Kidney tubule cell (primary cell): ENCODE measurements around the gene DYNLT2.

Experiments used
- DNase-seq: peaks from one replicate; pipeline ENCODE4 v3.0.0-alpha.2; 2018; ENCODE audit warnings: low spot score

Gene DYNLT2

GRCh38 chr6:169738204-169738975 lies 13.0 kb downstream of the DYNLT2 start:
- DNase-seq: no peak

- DNase-seq: no peak
These were observed 21.4 kb downstream of the DYNLT2 start for GRCh38 chr6:169729961-169730360.

- no peak for DNase-seq
These were observed 24.4 kb downstream of the DYNLT2 start for GRCh38 chr6:169726963-169727362.

GRCh38 chr6:169726049-169726400 lies 25.3 kb downstream of the DYNLT2 start:
- DNase-seq: no peak

- peak; percentile 67 for DNase-seq
These were observed 26.0 kb downstream of the DYNLT2 start for GRCh38 chr6:169725125-169726048.

GRCh38 chr6:169724494-169725124 lies 26.8 kb downstream of the DYNLT2 start, which contains the start of gene PHF10:
PHF10 (minus strand) TSS chr6:169724500; CDS start chr6:169723931, 569 bp downstream.
- no peak for DNase-seq

GRCh38 chr6:169723991-169724493 lies 27.3 kb downstream of the DYNLT2 start:
- DNase-seq: peak; percentile 41

GRCh38 chr6:169723200-169723909 lies 28.0 kb downstream of the DYNLT2 start:
- DNase-seq: peak; percentile 59

- DNase-seq: peak; percentile 89
These were observed 28.8 kb downstream of the DYNLT2 start for GRCh38 chr6:169722362-169723199.

GRCh38 chr6:169720207-169720855 lies 31.0 kb downstream of the DYNLT2 start:
- DNase-seq: no peak

GRCh38 chr6:169719117-169719516 lies 32.3 kb downstream of the DYNLT2 start:
- peak; percentile 24 for DNase-seq

- DNase-seq: no peak
These were observed 36.8 kb downstream of the DYNLT2 start for GRCh38 chr6:169714595-169714994.

- DNase-seq: peak; percentile 20
These were observed 37.2 kb downstream of the DYNLT2 start for GRCh38 chr6:169714178-169714577.

- no peak for DNase-seq
These were observed 41.4 kb downstream of the DYNLT2 start for GRCh38 chr6:169710009-169710408.

- no peak for DNase-seq
These were observed 42.1 kb downstream of the DYNLT2 start for GRCh38 chr6:169709293-169709692.

- DNase-seq: no peak
These were observed 43.6 kb downstream of the DYNLT2 start for GRCh38 chr6:169707772-169708171.

GRCh38 chr6:169702840-169703246 lies 48.5 kb downstream of the DYNLT2 start:
- DNase-seq: no peak

GRCh38 chr6:169701954-169702839 lies 49.2 kb downstream of the DYNLT2 start, which contains the start of the genes C6orf120 and WDR27:
C6orf120 (plus strand) TSS chr6:169702126; CDS start chr6:169702460, 334 bp downstream.
WDR27 (minus strand) TSS chr6:169702029; CDS start chr6:169689005, 13,024 bp downstream.
- DNase-seq: peak; percentile 97
